HG03066 (cell line): ENCODE results near the gene HIGD1C.
"Not testable (repeated sequence)": the region's sequence is repeated elsewhere in the genome, so short reads cannot be mapped to it uniquely, and the experiment has no call there.

Source experiments
- ATAC-seq: cut with Tn5 transposase; IDR thresholded peaks from one replicate; pipeline ENCODE4 v1.9.1; 2021; ENCODE audit warnings: low read depth; ENCODE audit not compliant: unreplicated experiment

HIGD1C gene

DNA sequence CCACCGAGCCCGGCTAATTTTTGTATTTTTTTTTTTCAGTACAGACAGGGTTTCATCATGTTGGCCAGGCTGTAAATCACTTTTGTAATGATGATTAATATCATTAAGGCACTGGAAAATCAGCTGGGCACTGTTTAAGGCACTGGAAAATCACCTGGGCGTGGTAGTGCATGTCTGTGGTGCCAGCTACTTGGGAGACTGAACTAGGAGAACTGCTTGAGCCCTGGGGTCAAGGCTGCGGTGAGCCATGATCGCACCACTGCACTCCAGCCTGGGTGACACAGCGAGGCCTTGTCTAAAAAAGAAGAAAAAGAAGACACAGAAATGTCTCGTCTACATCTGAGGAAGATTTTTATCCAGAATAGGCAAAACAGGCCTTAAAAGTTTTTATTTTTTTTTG, 61.1 kb downstream of the HIGD1C start:
- no peak for ATAC-seq

GRCh38 chr12:51014467-51014866, 62.1 kb downstream of the HIGD1C start:
- not testable (repeated sequence) for ATAC-seq

GRCh38 chr12:51017452-51017851, 65.1 kb downstream of the HIGD1C start:
- ATAC-seq, result no peak

GRCh38 chr12:51018956-51019355, 66.6 kb downstream of the HIGD1C start:
- ATAC-seq, result no peak

DNA sequence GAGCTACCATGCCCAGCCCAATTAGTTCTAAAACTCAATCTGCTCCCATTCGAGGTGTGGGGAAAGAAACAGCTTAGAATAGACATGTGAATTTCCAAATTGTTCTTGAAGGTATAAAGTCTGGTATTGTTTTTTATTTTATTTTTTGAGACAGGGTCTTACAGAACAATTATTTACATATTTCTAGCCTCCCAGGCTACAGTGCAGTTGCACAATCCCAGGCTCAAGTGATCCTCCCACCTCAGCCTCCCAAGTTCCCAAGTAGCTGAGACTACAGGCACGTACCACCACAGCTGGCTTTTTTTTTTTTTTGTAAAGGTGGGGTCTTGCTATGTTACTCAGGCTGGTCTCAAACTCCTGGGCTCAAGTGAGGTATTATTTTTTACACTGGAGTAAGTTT, 67.6 kb downstream of the HIGD1C start:
- no peak for ATAC-seq
